ENCODE results near the gene LRRC49.

LRRC49 gene

GRCh38 chr15:71097890-71098289 lies 205.3 kb downstream of the LRRC49 start:
- Histone ChIP-seq H3K4me3 (ENCODE audit: insufficient read depth, low read depth, low read length) (no peak overlapping the region), H3K4me1 (ENCODE audit: control insufficient read depth, insufficient read depth, low read length) (no peaks in the 10 kb centered on the region), H3K27ac (ENCODE audit: insufficient read depth, low read depth, low read length, poor library complexity, severe bottlenecking) (no peak overlapping the region), H3K9me3 (ENCODE audit: control insufficient read depth, low read length) (no peaks in the 10 kb centered on the region), H3K27me3 (ENCODE audit: control insufficient read depth, insufficient read depth, low read length, poor library complexity, severe bottlenecking) (no peaks in the 10 kb centered on the region), H3K36me3 (ENCODE audit: control insufficient read depth, insufficient read depth, low read length) (no peaks in the 10 kb centered on the region)
- WGBS, 2 experiments = 90 to 94% methylated on average over 3 of the region's 4 CpGs

GRCh38 chr15:71098920-71099319 lies 206.3 kb downstream of the LRRC49 start:
- H3K9me3 ChIP-seq (ENCODE audit: control insufficient read depth, low read length) = no peaks in the 10 kb centered on the region
- H3K27me3 ChIP-seq (ENCODE audit: control insufficient read depth, insufficient read depth, low read length, poor library complexity, severe bottlenecking) = no peaks in the 10 kb centered on the region
- no peak overlapping the region for H3K27ac ChIP-seq (ENCODE audit: insufficient read depth, low read depth, low read length, poor library complexity, severe bottlenecking)
- 100% methylated on average over 1 of the region's 1 CpG; no CpG with 5 or more reads in 1 of the 2 experiments for WGBS, 2 experiments
- H3K36me3 ChIP-seq (ENCODE audit: control insufficient read depth, insufficient read depth, low read length) = no peaks in the 10 kb centered on the region
- no peak overlapping the region for H3K4me3 ChIP-seq (ENCODE audit: insufficient read depth, low read depth, low read length)
- no peaks in the 10 kb centered on the region for H3K4me1 ChIP-seq (ENCODE audit: control insufficient read depth, insufficient read depth, low read length)

Measured in ectodermal cell (in vitro differentiated cells).